ENCODE results near the gene GLRX3. TPM values are rescaled to one million over a fixed set of nuclear protein-coding genes. Genes with fewer than 3 reads are reported as not detected.

GLRX3 gene
- total and polyA plus RNA-seq, 8 donors = 19.2 to 33.5 (median 27.7) TPM

DNA sequence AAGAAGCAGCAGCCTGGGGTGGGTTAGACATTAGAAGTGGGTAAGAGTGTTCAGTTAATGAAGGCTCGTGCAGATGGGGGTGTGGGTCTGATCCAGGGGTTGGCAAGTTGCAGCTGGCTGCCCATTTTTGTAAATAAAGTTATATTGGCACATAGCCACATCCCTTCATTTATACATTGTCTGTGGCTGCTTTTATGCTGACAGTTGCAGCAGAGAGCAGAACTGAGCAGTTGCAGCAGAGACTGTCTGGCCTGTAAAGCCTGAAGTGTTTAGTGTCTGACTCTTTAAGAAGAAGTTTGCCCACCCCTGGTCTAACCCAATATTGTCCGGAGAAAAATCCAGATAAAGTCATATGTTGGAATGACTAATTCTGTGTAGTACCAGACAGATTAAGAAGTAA is 38.1 kb downstream of the GLRX3 start:
- WGBS, 2 donors = 72% methylated on average over 2 of the region's 2 CpGs
- FAIRE-seq = no peak
- no peak for ATAC-seq

DNA sequence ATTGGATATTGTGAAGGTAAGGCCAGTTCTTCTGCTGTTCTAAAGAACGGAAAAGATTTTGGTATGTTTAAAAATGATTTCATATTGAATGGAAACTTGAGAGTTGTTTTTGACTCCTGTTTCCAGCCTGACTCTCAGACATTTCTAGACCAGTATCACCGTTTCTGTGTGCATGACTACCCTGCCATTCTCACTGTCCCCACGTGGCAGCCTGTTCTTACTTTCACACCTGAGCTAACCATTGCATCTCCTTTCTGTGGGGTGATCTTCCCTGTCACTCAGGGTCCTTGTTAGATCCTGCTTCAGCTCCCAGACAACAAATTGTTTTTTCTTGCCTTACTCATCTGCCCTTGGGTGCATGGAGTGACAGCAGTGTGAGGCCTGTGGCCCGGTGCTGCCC is 38.9 kb downstream of the GLRX3 start:
- H3K4me1 ChIP-seq = no peaks in the 10 kb centered on the region
- intact Hi-C loops (cut with DNase I) = no loop called here
- no peak for DNase-seq
- H3K9me3 ChIP-seq = no peaks in the 10 kb centered on the region
- no peak overlapping the region for H3K27ac ChIP-seq
- H3K27me3 ChIP-seq = no peaks in the 10 kb centered on the region
- peaks cover under 1 to 43% (median 4%) of the 10 kb centered on the region in 3 donors for H3K36me3 ChIP-seq
- TF ChIP-seq, protein P1, sequence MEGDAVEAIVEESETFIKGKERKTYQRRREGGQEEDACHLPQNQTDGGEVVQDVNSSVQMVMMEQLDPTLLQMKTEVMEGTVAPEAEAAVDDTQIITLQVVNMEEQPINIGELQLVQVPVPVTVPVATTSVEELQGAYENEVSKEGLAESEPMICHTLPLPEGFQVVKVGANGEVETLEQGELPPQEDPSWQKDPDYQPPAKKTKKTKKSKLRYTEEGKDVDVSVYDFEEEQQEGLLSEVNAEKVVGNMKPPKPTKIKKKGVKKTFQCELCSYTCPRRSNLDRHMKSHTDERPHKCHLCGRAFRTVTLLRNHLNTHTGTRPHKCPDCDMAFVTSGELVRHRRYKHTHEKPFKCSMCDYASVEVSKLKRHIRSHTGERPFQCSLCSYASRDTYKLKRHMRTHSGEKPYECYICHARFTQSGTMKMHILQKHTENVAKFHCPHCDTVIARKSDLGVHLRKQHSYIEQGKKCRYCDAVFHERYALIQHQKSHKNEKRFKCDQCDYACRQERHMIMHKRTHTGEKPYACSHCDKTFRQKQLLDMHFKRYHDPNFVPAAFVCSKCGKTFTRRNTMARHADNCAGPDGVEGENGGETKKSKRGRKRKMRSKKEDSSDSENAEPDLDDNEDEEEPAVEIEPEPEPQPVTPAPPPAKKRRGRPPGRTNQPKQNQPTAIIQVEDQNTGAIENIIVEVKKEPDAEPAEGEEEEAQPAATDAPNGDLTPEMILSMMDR (IDR thresholded peaks at IDR 0.05) = no peak
- ATAC-seq = no peak
- FAIRE-seq = no peak
- no peak overlapping the region for H3K4me3 ChIP-seq
- 95 to 98% methylated on average over 4 of the region's 4 CpGs for WGBS, 2 donors

More for the DNA sequence above, 38.1 kb downstream of the GLRX3 start:
- no peaks in the 10 kb centered on the region for H3K9me3 ChIP-seq
- no peak overlapping the region for H3K27ac ChIP-seq
- no peak overlapping the region for H3K4me3 ChIP-seq
- intact Hi-C loops (cut with DNase I) = no loop called here
- H3K36me3 ChIP-seq = peaks cover 0 to 35% (median 4%) of the 10 kb centered on the region in 3 donors
- TF ChIP-seq, protein P1 (IDR thresholded peaks at IDR 0.05) = no peak
- no peaks in the 10 kb centered on the region for H3K4me1 ChIP-seq
- no peak for DNase-seq
- H3K27me3 ChIP-seq = no peaks in the 10 kb centered on the region

DNA sequence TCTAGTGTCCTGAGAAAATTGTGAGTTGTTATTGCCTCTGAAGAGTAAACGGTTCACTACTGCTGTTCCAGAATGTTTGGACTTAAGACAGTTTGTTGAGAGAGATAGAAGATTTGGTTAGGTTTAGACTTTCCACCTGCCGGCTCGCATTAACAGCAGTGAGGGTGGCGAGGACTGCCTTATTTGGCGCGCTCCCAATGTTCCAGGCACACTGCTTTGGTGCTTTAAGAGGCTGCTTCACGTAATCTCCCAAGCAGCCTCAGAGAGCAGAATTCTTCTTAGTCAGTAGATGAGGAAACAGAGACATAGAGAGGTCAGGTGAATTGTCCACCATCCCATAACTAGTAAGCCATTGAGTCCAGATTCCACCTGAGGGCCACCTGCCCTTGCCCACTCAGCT is 41.1 kb downstream of the GLRX3 start:
- intact Hi-C loops (cut with DNase I) = no loop called here
- Histone ChIP-seq H3K27me3 (no peaks in the 10 kb centered on the region), H3K4me3 (no peak overlapping the region), H3K36me3 (peaks cover under 1 to 48% (median 6%) of the 10 kb centered on the region in 3 donors), H3K27ac (no peak overlapping the region), H3K4me1 (no peaks in the 10 kb centered on the region), H3K9me3 (no peaks in the 10 kb centered on the region)
- 82 to 90% methylated on average over 7 of the region's 7 CpGs for WGBS, 2 donors
- no peak for ATAC-seq
- TF ChIP-seq, protein P1 (IDR thresholded peaks at IDR 0.05) = no peak
- no peak for DNase-seq
- FAIRE-seq = no peak

DNA sequence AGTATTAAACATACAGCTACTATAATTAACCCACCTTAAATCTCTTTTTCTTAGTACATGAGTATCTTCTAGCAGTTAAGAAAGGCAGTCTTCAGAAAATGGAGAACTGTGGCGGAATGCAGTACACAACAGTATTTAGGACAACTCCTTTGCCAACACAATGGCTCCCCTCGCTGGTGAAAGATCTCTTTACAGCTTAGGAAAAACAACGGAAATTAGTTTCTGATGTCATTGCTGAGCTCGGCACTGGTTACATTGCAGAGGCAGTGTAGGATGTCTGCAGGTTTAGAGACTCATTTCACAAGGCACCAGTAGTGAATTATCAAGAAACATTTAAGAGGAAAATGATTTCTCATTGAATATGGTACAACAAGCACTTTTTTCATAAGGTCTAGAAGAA is 43.4 kb downstream of the GLRX3 start:
- no peak for DNase-seq
- Histone ChIP-seq H3K9me3 (no peaks in the 10 kb centered on the region), H3K27ac (no peak overlapping the region), H3K27me3 (no peaks in the 10 kb centered on the region), H3K4me3 (no peak overlapping the region), H3K4me1 (no peaks in the 10 kb centered on the region), H3K36me3 (peaks cover 0 to 47% (median 11%) of the 10 kb centered on the region in 3 donors)
- TF ChIP-seq, protein P1 (IDR thresholded peaks at IDR 0.05) = no peak
- peak in 3 of 4 donors; percentile 55 to 67 (median 61) for ATAC-seq
- WGBS, 2 donors = 65 to 73% methylated on average over 4 of the region's 4 CpGs
- FAIRE-seq = no peak
- intact Hi-C loops (cut with DNase I) = no loop called here

DNA sequence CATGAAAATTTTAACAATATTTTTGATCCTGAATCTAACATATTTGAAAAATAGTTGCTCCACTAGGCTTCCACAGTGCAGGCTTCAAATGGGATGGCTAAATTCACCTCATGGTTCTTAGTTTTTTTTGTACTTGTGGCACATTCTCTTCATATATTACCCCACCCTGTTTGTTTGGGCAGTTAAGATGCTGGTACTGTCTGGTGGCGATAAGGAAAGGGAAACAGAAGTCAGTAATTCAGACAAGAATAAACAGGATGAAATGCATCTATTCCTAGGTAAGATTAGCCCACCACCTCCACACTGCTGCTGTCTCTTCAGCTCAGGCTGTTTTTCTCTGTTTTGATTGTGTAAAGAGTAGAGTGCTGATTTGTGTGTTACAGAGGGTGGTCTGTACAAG is 44.2 kb downstream of the GLRX3 start:
- WGBS, 2 donors = 96 to 98% methylated on average over 1 of the region's 1 CpG
- ATAC-seq (no peak), DNase-seq (no peak), FAIRE-seq (no peak)
- TF ChIP-seq, protein P1 (IDR thresholded peaks at IDR 0.05) = no peak
- H3K4me1 ChIP-seq = no peaks in the 10 kb centered on the region
- H3K9me3 ChIP-seq = no peaks in the 10 kb centered on the region
- H3K27ac ChIP-seq = no peak overlapping the region
- peaks cover 0 to 48% (median 11%) of the 10 kb centered on the region in 3 donors for H3K36me3 ChIP-seq
- H3K4me3 ChIP-seq = no peak overlapping the region
- intact Hi-C loops (cut with DNase I) = no loop called here
- H3K27me3 ChIP-seq = no peaks in the 10 kb centered on the region
